ENCODE measurements around the gene TULP4. TPM values are rescaled to one million over a fixed set of nuclear protein-coding genes. Genes with fewer than 3 reads are reported as not detected.

The TULP4 gene
- total and polyA plus RNA-seq, 2 donors (not counting 1 experiment from before 2014, with no cell fraction given), result 16.8 to 88.2 TPM

DNA sequence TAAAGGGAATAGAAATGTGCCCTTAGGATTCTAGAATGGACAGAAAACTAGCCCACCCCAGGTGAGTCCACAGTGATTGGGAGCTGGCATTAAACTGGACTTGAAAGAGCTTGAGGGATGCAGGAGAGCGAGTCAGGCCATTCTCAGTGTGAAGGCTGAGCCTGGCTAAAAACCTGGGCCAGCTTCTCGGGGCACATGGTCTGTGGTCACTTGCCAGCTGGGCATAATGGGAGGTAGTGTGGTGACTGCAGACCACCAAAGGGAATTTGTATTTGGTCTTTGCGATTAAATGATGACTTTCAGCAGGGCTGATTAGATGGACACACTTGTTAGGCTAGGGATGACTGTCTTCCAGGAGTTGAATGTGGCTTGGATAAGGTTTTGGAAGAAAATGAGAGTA lies 71.3 kb downstream of the TULP4 start:
- Histone ChIP-seq H3K79me2 (ENCODE audit: control insufficient read depth, insufficient read depth, low read length) (no peaks in the 10 kb centered on the region), H2AFZ (ENCODE audit: low read length) (no peak overlapping the region), H3K9ac (ENCODE audit: insufficient read depth, low read length) (no peak overlapping the region), H3K27ac (ENCODE audit: insufficient read depth, low read length) (no peak overlapping the region), H3K27me3 (ENCODE audit: control insufficient read depth, insufficient read depth, low read length) (no peaks in the 10 kb centered on the region), H3K9me3 (ENCODE audit: control insufficient read depth, insufficient read depth, low read depth, low read length) (no peaks in the 10 kb centered on the region), H3K4me2 (ENCODE audit: extremely low read depth, insufficient read depth, low read length) (no peak overlapping the region), H4K20me1 (ENCODE audit: control insufficient read depth, extremely low read depth, insufficient read depth, low read length) (no peaks in the 10 kb centered on the region), H3K4me1 (ENCODE audit: control insufficient read depth, extremely low read depth, insufficient read depth, low read length) (no peaks in the 10 kb centered on the region), H3K4me3 (replicated peaks in 1 of 4; ENCODE audit: control extremely low read depth in 1 of 4, insufficient read depth in 1 of 4, low read depth in 3 of 4, low read length in 4 of 4) (no peak overlapping the region), H3K36me3 (ENCODE audit: control insufficient read depth, insufficient read depth, low read length) (no peaks in the 10 kb centered on the region)
- TF ChIP-seq, protein P1, sequence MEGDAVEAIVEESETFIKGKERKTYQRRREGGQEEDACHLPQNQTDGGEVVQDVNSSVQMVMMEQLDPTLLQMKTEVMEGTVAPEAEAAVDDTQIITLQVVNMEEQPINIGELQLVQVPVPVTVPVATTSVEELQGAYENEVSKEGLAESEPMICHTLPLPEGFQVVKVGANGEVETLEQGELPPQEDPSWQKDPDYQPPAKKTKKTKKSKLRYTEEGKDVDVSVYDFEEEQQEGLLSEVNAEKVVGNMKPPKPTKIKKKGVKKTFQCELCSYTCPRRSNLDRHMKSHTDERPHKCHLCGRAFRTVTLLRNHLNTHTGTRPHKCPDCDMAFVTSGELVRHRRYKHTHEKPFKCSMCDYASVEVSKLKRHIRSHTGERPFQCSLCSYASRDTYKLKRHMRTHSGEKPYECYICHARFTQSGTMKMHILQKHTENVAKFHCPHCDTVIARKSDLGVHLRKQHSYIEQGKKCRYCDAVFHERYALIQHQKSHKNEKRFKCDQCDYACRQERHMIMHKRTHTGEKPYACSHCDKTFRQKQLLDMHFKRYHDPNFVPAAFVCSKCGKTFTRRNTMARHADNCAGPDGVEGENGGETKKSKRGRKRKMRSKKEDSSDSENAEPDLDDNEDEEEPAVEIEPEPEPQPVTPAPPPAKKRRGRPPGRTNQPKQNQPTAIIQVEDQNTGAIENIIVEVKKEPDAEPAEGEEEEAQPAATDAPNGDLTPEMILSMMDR (conservative IDR thresholded peaks at IDR 0.05 in 1 of 2, IDR thresholded peaks at IDR 0.05 in 1 of 2; ENCODE audit: low read depth in 1 of 2, low read length in 2 of 2), result no peak
- TF ChIP-seq EZH2 (IDR thresholded peaks at IDR 0.05; ENCODE audit: low read length, missing control alignments), result no peak
- DNase-seq (ENCODE audit: low read depth in 2 of 2), result no peak

DNA sequence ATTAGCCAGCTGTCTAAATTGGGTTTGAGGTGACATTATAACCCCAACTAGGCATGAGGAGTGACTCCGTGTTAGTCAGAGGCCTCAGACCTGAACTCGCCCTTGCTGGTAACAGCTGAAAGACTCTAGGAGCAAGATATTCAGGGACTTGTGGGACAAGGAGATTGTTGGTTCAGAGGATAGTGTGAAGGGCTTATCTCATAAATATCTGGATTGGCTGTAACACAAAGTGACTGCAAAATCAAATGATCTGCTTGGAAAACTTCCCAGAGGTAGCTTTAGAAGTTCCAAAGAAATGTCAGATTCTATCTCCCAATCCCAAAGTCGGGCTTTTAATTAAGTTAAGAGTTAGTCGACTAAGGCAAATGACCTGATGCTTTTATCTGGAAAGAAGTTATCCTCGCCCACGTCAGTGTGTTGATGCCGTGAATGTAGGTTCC lies 72.4 kb downstream of the TULP4 start:
- Histone ChIP-seq H3K4me3 (replicated peaks in 1 of 4; ENCODE audit: control extremely low read depth in 1 of 4, insufficient read depth in 1 of 4, low read depth in 3 of 4, low read length in 4 of 4) (no peak overlapping the region), H4K20me1 (ENCODE audit: control insufficient read depth, extremely low read depth, insufficient read depth, low read length) (no peaks in the 10 kb centered on the region), H3K36me3 (ENCODE audit: control insufficient read depth, insufficient read depth, low read length) (no peaks in the 10 kb centered on the region), H3K9ac (ENCODE audit: insufficient read depth, low read length) (no peak overlapping the region), H3K27ac (ENCODE audit: insufficient read depth, low read length) (no peak overlapping the region), H2AFZ (ENCODE audit: low read length) (no peak overlapping the region), H3K79me2 (ENCODE audit: control insufficient read depth, insufficient read depth, low read length) (no peaks in the 10 kb centered on the region), H3K4me1 (ENCODE audit: control insufficient read depth, extremely low read depth, insufficient read depth, low read length) (no peaks in the 10 kb centered on the region), H3K27me3 (ENCODE audit: control insufficient read depth, insufficient read depth, low read length) (no peaks in the 10 kb centered on the region), H3K9me3 (ENCODE audit: control insufficient read depth, insufficient read depth, low read depth, low read length) (no peaks in the 10 kb centered on the region), H3K4me2 (ENCODE audit: extremely low read depth, insufficient read depth, low read length) (no peak overlapping the region)
- no peak for TF ChIP-seq EZH2 (IDR thresholded peaks at IDR 0.05; ENCODE audit: low read length, missing control alignments)
- TF ChIP-seq, protein P1 (conservative IDR thresholded peaks at IDR 0.05 in 1 of 2, IDR thresholded peaks at IDR 0.05 in 1 of 2; ENCODE audit: low read depth in 1 of 2, low read length in 2 of 2), result no peak
- peak in 1 of 2 donors; percentile 74 for DNase-seq (ENCODE audit: low read depth in 2 of 2)

DNA sequence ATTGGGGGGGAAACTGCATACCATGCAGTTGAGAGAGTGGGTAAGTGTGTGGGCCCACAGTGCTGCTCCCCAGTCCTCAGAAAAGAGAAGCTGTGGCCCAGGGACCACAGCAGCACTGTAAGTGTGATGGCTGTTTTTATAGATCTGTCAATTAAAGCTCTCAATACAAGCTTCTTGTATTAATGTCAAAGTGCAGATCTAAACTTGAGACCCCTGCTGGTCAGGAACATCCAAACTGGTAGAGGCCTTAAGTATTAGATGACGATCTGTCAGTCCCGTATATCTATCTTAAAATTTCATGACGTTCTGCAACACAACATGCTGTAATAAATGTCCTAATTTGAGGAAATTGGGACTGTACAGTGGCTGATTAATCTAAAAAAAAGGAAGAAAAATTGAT lies 74.8 kb downstream of the TULP4 start:
- no peak overlapping the region for H3K4me2 ChIP-seq (ENCODE audit: extremely low read depth, insufficient read depth, low read length)
- H3K4me1 ChIP-seq (ENCODE audit: control insufficient read depth, extremely low read depth, insufficient read depth, low read length), result no peaks in the 10 kb centered on the region
- no peak overlapping the region for H2AFZ ChIP-seq (ENCODE audit: low read length)
- no peaks in the 10 kb centered on the region for H3K9me3 ChIP-seq (ENCODE audit: control insufficient read depth, insufficient read depth, low read depth, low read length)
- H3K4me3 ChIP-seq (replicated peaks in 1 of 4; ENCODE audit: control extremely low read depth in 1 of 4, insufficient read depth in 1 of 4, low read depth in 3 of 4, low read length in 4 of 4), result no peak overlapping the region
- H3K79me2 ChIP-seq (ENCODE audit: control insufficient read depth, insufficient read depth, low read length), result no peaks in the 10 kb centered on the region
- TF ChIP-seq, protein P1 (conservative IDR thresholded peaks at IDR 0.05 in 1 of 2, IDR thresholded peaks at IDR 0.05 in 1 of 2; ENCODE audit: low read depth in 1 of 2, low read length in 2 of 2), result peak in 1 of 2 donors; percentile 22
- no peak for TF ChIP-seq EZH2 (IDR thresholded peaks at IDR 0.05; ENCODE audit: low read length, missing control alignments)
- no peak overlapping the region for H3K9ac ChIP-seq (ENCODE audit: insufficient read depth, low read length)
- no peak overlapping the region for H3K27ac ChIP-seq (ENCODE audit: insufficient read depth, low read length)
- H4K20me1 ChIP-seq (ENCODE audit: control insufficient read depth, extremely low read depth, insufficient read depth, low read length), result no peaks in the 10 kb centered on the region
- DNase-seq (ENCODE audit: low read depth in 2 of 2), result peak in 1 of 2 donors; percentile 26
- no peaks in the 10 kb centered on the region for H3K36me3 ChIP-seq (ENCODE audit: control insufficient read depth, insufficient read depth, low read length)
- no peaks in the 10 kb centered on the region for H3K27me3 ChIP-seq (ENCODE audit: control insufficient read depth, insufficient read depth, low read length)

All from fibroblast of lung (primary cell).